Suprapubic skin (tissue), 4 donors: Measurements from ENCODE around the gene MRPS17.

Experiments
- CTCF ChIP-seq, 2 donors: fragments of 200-600 bp in 1 of 2; fragments of 450-650 bp in 1 of 2; sonication (generic) in 1 of 2; IDR thresholded peaks; one replicate each; pipeline ENCODE4 v1.5.1; 2016 to 2019; ENCODE audit warnings: antibody characterized with exemption in 2 of 2, mild to moderate bottlenecking in 1 of 2, moderate library complexity in 1 of 2
- EP300 ChIP-seq: sonication (generic); formaldehyde crosslinking; IDR thresholded peaks from one replicate; pipeline ENCODE4 v1.6.1; 2017; ENCODE audit warnings: antibody characterized with exemption
- POLR2A ChIP-seq, 2 donors: fragments of 450-650 bp; IDR thresholded peaks; one replicate each; pipeline ENCODE4 v1.6.1; 2017; ENCODE audit warnings: antibody characterized with exemption in 2 of 2, mild to moderate bottlenecking in 2 of 2, moderate library complexity in 2 of 2
- POLR2AphosphoS5 ChIP-seq, 3 donors: sonication (generic); formaldehyde crosslinking; IDR thresholded peaks; one replicate each; pipeline ENCODE4 v1.6.1; 2017; ENCODE audit warnings: antibody characterized with exemption in 3 of 3

- TF ChIP-seq CTCF (IDR thresholded peaks at IDR 0.05) (no peak), POLR2A (IDR thresholded peaks at IDR 0.05) (peak in 1 of 2 donors; percentile 63), POLR2AphosphoS5 (IDR thresholded peaks at IDR 0.05) (peak; percentile 21 to 87 (median 62)), EP300 (no peak)
Observed at GRCh38 chr7:55951637-55952351, at the start of gene MRPS17.
